Karpas-422 (cell line): ENCODE results near the gene FCER1A. TPM values are rescaled to one million over a fixed set of nuclear protein-coding genes. Genes with fewer than 3 reads are reported as not detected.

Source experiments
- DNase-seq: peaks from one replicate; pipeline ENCODE4 v3.0.0-alpha.2; 2015
- H2AFZ ChIP-seq: fragments of 200-600 bp; sonication (generic); 2 replicates; pipeline ENCODE4 v1.6.1; 2014; ENCODE audit warnings: antibody characterized with exemption, low read length, mixed read lengths
- H3K27ac ChIP-seq: fragments of 200-600 bp; sonication (generic); 2 replicates; pipeline ENCODE4 v1.5.1; 2014; ENCODE audit warnings: mild to moderate bottlenecking, low read length, moderate library complexity
- H3K27me3 ChIP-seq: fragments of 200-600 bp; sonication (generic); 2 replicates; pipeline ENCODE4 v1.6.1; 2014; ENCODE audit warnings: low read length, mixed read lengths
- H3K36me3 ChIP-seq: fragments of 200-600 bp; sonication (generic); 2 replicates; pipeline ENCODE4 v1.6.1; 2014; ENCODE audit warnings: low read length, mixed read lengths; ENCODE audit not compliant: insufficient read depth
- H3K4me1 ChIP-seq: fragments of 200-600 bp; sonication (generic); 2 replicates; pipeline ENCODE4 v1.6.1; 2014; ENCODE audit warnings: mild to moderate bottlenecking, low read length, mixed read lengths
- H3K4me2 ChIP-seq: fragments of 200-600 bp; sonication (generic); 2 replicates; pipeline ENCODE4 v1.6.1; 2014; ENCODE audit warnings: low read length, low read depth, mild to moderate bottlenecking; ENCODE audit not compliant: poor library complexity, severe bottlenecking
- H3K4me3 ChIP-seq: fragments of 200-600 bp; sonication (generic); 2 replicates; pipeline ENCODE4 v1.5.1; 2014; ENCODE audit warnings: mild to moderate bottlenecking, antibody characterized with exemption, low read length, mixed read lengths
- H3K79me2 ChIP-seq: fragments of 200-600 bp; sonication (generic); 2 replicates; pipeline ENCODE4 v1.6.1; 2014; ENCODE audit warnings: mild to moderate bottlenecking, low read length, mixed read lengths
- H3K9ac ChIP-seq: fragments of 200-600 bp; sonication (generic); 2 replicates; pipeline ENCODE4 v1.6.0; 2014; ENCODE audit warnings: low read length
- H3K9me2 ChIP-seq: fragments of 200-600 bp; sonication (generic), shearing (Covaris generic); replicated peaks from 2 replicates; pipeline ENCODE4 v1.6.0; 2014; ENCODE audit warnings: mild to moderate bottlenecking, low read length, moderate library complexity; ENCODE audit not compliant: insufficient read depth
- H3K9me3 ChIP-seq: fragments of 300-700, 200-600 bp; sonication (generic); 2 replicates; pipeline ENCODE4 v1.6.1; 2014; ENCODE audit warnings: low read length, mixed read lengths
- H4K20me1 ChIP-seq: fragments of 200-600 bp; sonication (generic); 2 replicates; pipeline ENCODE4 v1.6.1; 2014; ENCODE audit warnings: mild to moderate bottlenecking, antibody characterized with exemption, low read length, low read depth; ENCODE audit not compliant: insufficient read depth
- total RNA-seq: library from RNA; depleted of rRNA; stranded (reverse); fragments of >200 nt; shearing (Covaris generic); gene quantifications from 2 replicates; pipeline ENCODE4 v1.2.3, GENCODE V29; 2014; ENCODE audit warnings: low replicate concordance; rRNA removed

Gene FCER1A
- not detected in 2 replicates for total RNA-seq

GRCh38 chr1:159302095-159302494, at the start of gene FCER1A:
Gene FCER1A (plus strand): TSS chr1:159302336. CDS start chr1:159302365, 29 bp downstream.
- no peak within 1 kb of the TSS for H3K27ac ChIP-seq
- H3K4me1 ChIP-seq: no peaks in the 10 kb centered on the region
- H3K4me3 ChIP-seq: no peak within 1 kb of the TSS
- H3K9ac ChIP-seq: no peak within 1 kb of the TSS
- no peaks in the 10 kb centered on the region for H3K9me3 ChIP-seq
- DNase-seq: no peak
- no peaks in the 10 kb centered on the region for H3K36me3 ChIP-seq
- no peak within 1 kb of the TSS for H2AFZ ChIP-seq
- no peaks in the 10 kb centered on the region for H3K79me2 ChIP-seq
- H3K27me3 ChIP-seq: no peaks in the 10 kb centered on the region
- H3K4me2 ChIP-seq: no peak within 1 kb of the TSS
- no peaks in the 10 kb centered on the region for H4K20me1 ChIP-seq
- no peaks in the 10 kb centered on the region for H3K9me2 ChIP-seq

- H3K4me2 ChIP-seq: no peak overlapping the region
- H4K20me1 ChIP-seq: no peaks in the 10 kb centered on the region
- H3K9me2 ChIP-seq: no peaks in the 10 kb centered on the region
- H3K79me2 ChIP-seq: no peaks in the 10 kb centered on the region
- H3K36me3 ChIP-seq: no peaks in the 10 kb centered on the region
- H3K27me3 ChIP-seq: no peaks in the 10 kb centered on the region
- no peaks in the 10 kb centered on the region for H3K9me3 ChIP-seq
- no peak overlapping the region for H3K4me3 ChIP-seq
- H3K9ac ChIP-seq: no peak overlapping the region
- DNase-seq: no peak
- H3K4me1 ChIP-seq: no peaks in the 10 kb centered on the region
- H2AFZ ChIP-seq: no peak overlapping the region
- no peak overlapping the region for H3K27ac ChIP-seq
Measured at GRCh38 chr1:159261311-159261710, 40.8 kb upstream of the FCER1A start.

DNA sequence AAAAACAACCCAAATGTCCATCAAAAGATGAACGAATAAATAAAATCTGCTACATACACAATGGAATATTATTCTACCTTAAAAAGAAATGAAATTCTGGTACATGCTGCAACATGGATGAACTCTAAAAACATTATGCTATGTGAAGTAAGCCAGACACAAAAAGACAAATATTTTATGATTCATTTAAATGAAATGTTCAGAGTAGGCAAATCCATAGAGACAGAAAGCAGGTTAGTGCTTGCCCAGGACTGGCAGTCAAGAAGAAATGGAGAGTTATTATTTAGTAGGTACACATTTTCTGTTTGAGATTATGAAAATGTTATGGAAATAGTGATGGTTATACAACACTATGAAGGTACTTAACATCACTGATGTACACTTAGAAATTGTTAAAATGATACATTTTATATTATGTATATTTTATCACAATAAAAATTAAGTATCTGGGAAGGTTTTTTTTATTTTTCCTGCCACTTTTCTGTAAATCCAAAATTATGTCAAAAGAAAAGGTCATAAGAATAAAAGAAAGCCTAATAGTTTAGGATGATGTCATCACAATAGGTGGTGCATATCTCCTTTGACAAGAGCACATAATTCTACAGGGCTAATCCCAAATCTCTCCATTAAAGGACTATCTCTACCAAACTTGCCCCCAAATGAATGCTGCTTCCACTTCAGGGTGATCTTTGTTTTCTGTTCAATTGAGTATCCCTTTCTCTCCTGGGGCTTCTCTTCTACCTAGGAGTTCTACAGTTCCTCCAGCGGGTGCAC, 40.2 kb upstream of the FCER1A start:
- Histone ChIP-seq H3K9ac (no peak overlapping the region), H3K9me3 (no peaks in the 10 kb centered on the region), H4K20me1 (no peaks in the 10 kb centered on the region), H3K4me3 (no peak overlapping the region), H2AFZ (no peak overlapping the region), H3K36me3 (no peaks in the 10 kb centered on the region), H3K79me2 (no peaks in the 10 kb centered on the region), H3K4me1 (no peaks in the 10 kb centered on the region), H3K4me2 (no peak overlapping the region), H3K27me3 (no peaks in the 10 kb centered on the region), H3K27ac (no peak overlapping the region), H3K9me2 (no peaks in the 10 kb centered on the region)
- no peak for DNase-seq

GRCh38 chr1:159266832-159267231, 35.3 kb upstream of the FCER1A start:
- no peak overlapping the region for H3K27ac ChIP-seq
- no peaks in the 10 kb centered on the region for H3K9me3 ChIP-seq
- H3K27me3 ChIP-seq: no peaks in the 10 kb centered on the region
- H2AFZ ChIP-seq: no peak overlapping the region
- no peaks in the 10 kb centered on the region for H4K20me1 ChIP-seq
- H3K4me1 ChIP-seq: no peaks in the 10 kb centered on the region
- H3K79me2 ChIP-seq: no peaks in the 10 kb centered on the region
- no peaks in the 10 kb centered on the region for H3K36me3 ChIP-seq
- DNase-seq: no peak
- no peak overlapping the region for H3K4me3 ChIP-seq
- no peak overlapping the region for H3K9ac ChIP-seq
- H3K9me2 ChIP-seq: no peaks in the 10 kb centered on the region
- H3K4me2 ChIP-seq: no peak overlapping the region

- no peak overlapping the region for H3K4me2 ChIP-seq
- H3K4me1 ChIP-seq: no peaks in the 10 kb centered on the region
- no peaks in the 10 kb centered on the region for H3K27me3 ChIP-seq
- no peaks in the 10 kb centered on the region for H3K9me3 ChIP-seq
- H3K4me3 ChIP-seq: no peak overlapping the region
- H3K27ac ChIP-seq: no peak overlapping the region
- no peaks in the 10 kb centered on the region for H3K36me3 ChIP-seq
- H4K20me1 ChIP-seq: no peaks in the 10 kb centered on the region
- no peak overlapping the region for H3K9ac ChIP-seq
- H3K79me2 ChIP-seq: no peaks in the 10 kb centered on the region
- no peak for DNase-seq
- no peak overlapping the region for H2AFZ ChIP-seq
- no peaks in the 10 kb centered on the region for H3K9me2 ChIP-seq
Measured at GRCh38 chr1:159274631-159275030, 27.5 kb upstream of the FCER1A start.

GRCh38 chr1:159275891-159276290, 26.2 kb upstream of the FCER1A start:
- Histone ChIP-seq H3K27me3 (no peaks in the 10 kb centered on the region), H4K20me1 (no peaks in the 10 kb centered on the region), H3K9ac (no peak overlapping the region), H3K4me1 (no peaks in the 10 kb centered on the region), H3K4me2 (no peak overlapping the region), H3K36me3 (no peaks in the 10 kb centered on the region), H3K79me2 (no peaks in the 10 kb centered on the region), H3K9me3 (no peaks in the 10 kb centered on the region), H3K4me3 (no peak overlapping the region), H3K27ac (no peak overlapping the region), H3K9me2 (no peaks in the 10 kb centered on the region), H2AFZ (no peak overlapping the region)
- DNase-seq: no peak

DNA sequence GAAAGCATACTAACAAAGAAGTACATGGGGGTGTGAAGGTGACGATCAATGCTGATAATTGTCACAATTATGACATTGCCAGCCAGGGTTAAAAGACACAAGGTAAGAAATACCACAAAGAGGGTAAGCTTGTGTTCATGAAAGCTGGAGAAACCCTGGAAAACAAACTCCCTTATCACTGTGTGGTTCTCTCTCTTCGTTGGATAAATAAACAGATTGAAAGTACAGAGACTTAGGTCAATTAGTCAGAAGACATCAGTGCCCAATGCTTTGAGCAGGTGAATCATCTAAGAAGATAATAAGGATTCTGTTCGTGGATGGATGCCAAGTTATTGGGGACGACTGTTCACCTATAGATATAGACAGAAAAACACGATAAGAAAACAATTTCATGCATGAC, 22.4 kb upstream of the FCER1A start:
- no peak overlapping the region for H3K4me2 ChIP-seq
- H3K4me1 ChIP-seq: no peaks in the 10 kb centered on the region
- H3K27me3 ChIP-seq: no peaks in the 10 kb centered on the region
- H3K4me3 ChIP-seq: no peak overlapping the region
- H3K9ac ChIP-seq: no peak overlapping the region
- no peaks in the 10 kb centered on the region for H3K9me3 ChIP-seq
- DNase-seq: no peak
- H4K20me1 ChIP-seq: no peaks in the 10 kb centered on the region
- no peaks in the 10 kb centered on the region for H3K36me3 ChIP-seq
- no peak overlapping the region for H3K27ac ChIP-seq
- H3K9me2 ChIP-seq: no peaks in the 10 kb centered on the region
- H2AFZ ChIP-seq: no peak overlapping the region
- H3K79me2 ChIP-seq: no peaks in the 10 kb centered on the region

- no peak for DNase-seq
- H3K9ac ChIP-seq: no peak overlapping the region
- H3K9me3 ChIP-seq: no peaks in the 10 kb centered on the region
- H3K79me2 ChIP-seq: no peaks in the 10 kb centered on the region
- no peaks in the 10 kb centered on the region for H3K9me2 ChIP-seq
- no peaks in the 10 kb centered on the region for H3K4me1 ChIP-seq
- H3K27ac ChIP-seq: no peak overlapping the region
- H2AFZ ChIP-seq: no peak overlapping the region
- no peak overlapping the region for H3K4me3 ChIP-seq
- H4K20me1 ChIP-seq: no peaks in the 10 kb centered on the region
- no peak overlapping the region for H3K4me2 ChIP-seq
- H3K27me3 ChIP-seq: no peaks in the 10 kb centered on the region
- no peaks in the 10 kb centered on the region for H3K36me3 ChIP-seq
Measured at GRCh38 chr1:159282118-159282517, 20.0 kb upstream of the FCER1A start.
